T-helper 1 cell treated with Interleukin-12 subunit alpha and Interleukin-12 subunit beta and Interleukin-4 antibody, amounts not matched to agents 30 ng/mL and 1 ng/mL, for 36 hours (primary cell): ENCODE results near the gene RBMXL3. TPM values are rescaled to one million over a fixed set of nuclear protein-coding genes. Genes with fewer than 3 reads are reported as not detected.

Experiments used
- intact Hi-C: fragments of 100-400 bp; cut with micrococcal nuclease; formaldehyde crosslinking; loops from one replicate; pipeline ENCODE4 v1.15.1; 2024
- total RNA-seq: library from RNA; stranded (reverse); gene quantifications from 2 replicates; pipeline ENCODE4 v1.2.3, GENCODE V29; 2022

RBMXL3 gene
- total RNA-seq, 1 donor from 2014 or later = not detected

DNA sequence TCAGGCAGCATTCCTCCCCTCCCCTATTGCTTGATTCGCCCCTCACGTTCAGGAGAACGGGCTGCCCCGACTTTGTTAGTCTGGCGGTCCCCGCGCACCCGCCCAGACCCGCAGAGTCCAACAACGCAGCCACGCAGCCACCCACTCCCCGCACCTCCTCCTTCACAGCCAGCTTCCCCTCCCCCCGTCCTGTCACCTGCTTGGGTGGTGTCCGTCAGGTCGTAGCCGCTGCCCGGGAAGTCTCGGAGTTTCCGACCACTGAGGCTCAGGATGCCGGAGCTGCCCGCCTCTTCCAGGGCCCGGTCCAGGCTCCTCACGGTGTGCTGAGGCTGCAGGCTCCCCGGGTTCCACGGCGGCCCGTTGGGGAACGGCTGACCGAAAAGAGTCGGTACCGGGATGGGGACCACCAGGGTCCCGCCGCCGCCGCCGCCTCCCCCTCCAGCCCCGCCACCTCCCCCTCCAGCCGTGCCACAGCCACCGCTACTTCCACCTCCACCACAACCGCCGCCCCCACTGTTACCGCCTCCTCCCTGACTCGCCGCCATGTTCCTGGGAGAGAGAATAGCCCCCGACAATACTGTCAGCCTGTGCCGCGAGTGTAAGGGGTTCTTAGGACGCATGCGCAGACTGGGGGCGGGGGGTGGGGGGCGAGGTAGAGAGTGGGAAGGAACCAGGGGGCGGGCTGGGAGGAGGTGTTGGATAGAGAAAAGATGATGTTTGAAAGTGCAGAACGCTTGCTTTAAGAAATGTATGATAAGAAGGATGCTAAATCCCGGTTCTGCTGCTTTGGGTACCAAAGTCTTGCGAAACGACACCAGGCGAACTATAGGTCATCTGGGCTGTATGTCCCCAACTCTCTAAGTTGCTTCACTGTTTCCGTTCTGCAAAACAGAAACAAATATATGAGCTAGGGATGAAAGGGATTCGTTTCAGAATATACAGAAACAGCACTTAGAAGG lies 44.6 kb downstream of the RBMXL3 start, which contains the start of gene LRCH2:
TSS of gene LRCH2 (minus strand) at position 600 of the 959 bp plus-strand sequence. CDS start at position 545, 55 bp downstream.
- intact Hi-C loops = no loop called here

DNA sequence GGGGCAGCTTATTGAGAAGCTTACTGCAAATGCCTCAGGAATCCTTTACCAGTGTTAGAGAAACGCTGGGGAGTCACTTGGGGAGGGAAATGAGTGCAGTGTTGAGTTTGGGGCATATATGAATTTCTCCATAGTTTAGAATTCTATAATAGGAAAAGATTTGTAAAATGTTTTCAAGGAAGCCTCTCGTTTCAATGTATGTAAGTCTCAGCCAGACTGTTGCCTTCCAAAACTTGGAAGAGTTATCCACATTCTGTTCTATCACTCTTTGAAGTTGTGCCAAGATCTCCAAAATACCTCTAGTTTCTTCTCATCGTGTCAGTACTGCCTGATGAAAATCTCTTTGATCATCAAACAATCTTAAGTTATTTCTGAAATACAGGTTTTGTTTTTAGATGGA lies 45.3 kb downstream of the RBMXL3 start:
- intact Hi-C loops = no loop called here

DNA sequence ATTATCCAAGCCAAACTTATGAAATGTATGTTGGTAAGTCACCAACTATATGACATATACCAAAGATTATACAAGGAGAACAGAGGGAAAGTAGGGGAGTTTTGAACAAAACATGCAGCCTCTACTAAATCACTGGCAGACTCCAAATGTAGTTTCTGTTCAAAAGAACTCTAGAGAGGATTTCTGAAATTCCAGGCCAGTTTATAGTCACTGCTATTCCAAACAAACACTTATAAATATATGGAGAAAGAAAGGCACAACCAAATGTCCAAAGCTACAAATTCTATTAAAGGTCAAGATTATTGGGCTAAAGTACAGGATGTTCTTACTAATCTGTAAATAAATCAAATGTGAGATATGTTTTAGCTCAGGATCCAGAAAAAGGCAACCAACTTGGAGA lies 47.4 kb downstream of the RBMXL3 start:
- intact Hi-C loops = no loop called here

DNA sequence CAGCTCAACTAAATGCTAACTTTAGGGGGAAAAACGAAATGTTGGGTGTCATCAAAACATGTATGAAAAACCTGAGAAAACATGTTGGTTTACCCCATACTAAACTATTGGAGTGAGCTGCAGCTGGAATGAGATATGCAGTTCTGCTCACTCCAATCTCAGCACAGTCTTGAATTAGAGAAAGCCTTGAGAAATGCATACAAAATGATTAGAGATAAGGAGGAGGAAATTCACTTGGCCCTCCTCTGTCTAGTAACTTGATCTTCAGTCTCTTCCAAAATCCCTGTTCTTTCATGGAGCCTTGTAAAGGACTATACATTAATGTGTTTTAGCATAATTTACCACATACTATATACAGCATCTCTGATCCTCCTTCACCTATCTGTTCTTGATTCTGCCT lies 47.8 kb downstream of the RBMXL3 start:
- intact Hi-C loops = no loop called here

Other genes starting within 250 kb of the RBMXL3 start
- gene IL13RA2, start 171.8 kb upstream of the RBMXL3 start, total RNA-seq = not detected in 2 replicates
- not detected in 2 replicates for gene LRCH2, start 44.7 kb downstream of the RBMXL3 start, total RNA-seq
- not detected in 2 replicates for gene LUZP4, start 100.3 kb downstream of the RBMXL3 start, total RNA-seq